H1 (cell line): Measurements from ENCODE around the gene NRXN3. TPM values are rescaled to one million over a fixed set of nuclear protein-coding genes. Genes with fewer than 3 reads are reported as not detected.

Experiments used
- CTCF ChIA-PET: fragments of 300-600 bp; sonication (Branson Sonifier 250); formaldehyde crosslinking; loops from one replicate; lab custom pipeline; 2021; ENCODE audit not compliant: partially characterized antibody; lab: Charles Lee
- POLR2A ChIA-PET: fragments of 300-600 bp; sonication (Branson Sonifier 250); formaldehyde crosslinking; loops from one replicate; lab custom pipeline; 2021; ENCODE audit warnings: inconsistent platforms; ENCODE audit not compliant: partially characterized antibody; lab: Charles Lee
- DNase-seq, 2 experiments: peaks; one replicate each; pipeline versions ENCODE4 v3.0.0 to v3.0.0-alpha.2; 2010 to 2022; ENCODE audit warnings: low spot score in 2 of 2, low read depth in 1 of 2, mixed read lengths in 1 of 2
- FAIRE-seq: peaks from 2 replicates; lab custom pipeline; 2011; peaks lifted over from hg19 to GRCh38; lab: Jason Lieb, UNC
- H2AFZ ChIP-seq: 2 replicates; pipeline ENCODE4 v1.8.1; 2012; ENCODE audit warnings: low read length, inconsistent platforms
- H2AK5ac ChIP-seq: 2 replicates; pipeline ENCODE4 v1.6.1; 2013; ENCODE audit warnings: low read depth, low read length
- H2BK120ac ChIP-seq: replicated peaks from 2 replicates; pipeline ENCODE3; 2013; ENCODE audit warnings: low read depth, low read length, inconsistent platforms
- H2BK12ac ChIP-seq: 2 replicates; pipeline ENCODE4 v1.6.1; 2013; ENCODE audit warnings: low read depth, low read length
- H2BK15ac ChIP-seq: 2 replicates; pipeline ENCODE4 v1.6.1; 2013; ENCODE audit warnings: low read length
- H2BK20ac ChIP-seq: 2 replicates; pipeline ENCODE4 v1.6.1; 2013; ENCODE audit warnings: low read length
- H2BK5ac ChIP-seq: 2 replicates; pipeline ENCODE4 v1.6.1; 2013; ENCODE audit warnings: low read depth, low read length
- H3K14ac ChIP-seq: 2 replicates; pipeline ENCODE4 v1.6.1; 2013; ENCODE audit warnings: inconsistent platforms; ENCODE audit not compliant: insufficient read length
- H3K18ac ChIP-seq: 2 replicates; pipeline ENCODE4 v1.6.1; 2013; ENCODE audit warnings: low read length; ENCODE audit errors: extremely low read depth
- H3K23ac ChIP-seq: 2 replicates; pipeline ENCODE4 v1.6.1; 2013; ENCODE audit warnings: inconsistent platforms; ENCODE audit not compliant: insufficient read length
- H3K23me2 ChIP-seq: 2 replicates; pipeline ENCODE4 v1.6.1; 2013; ENCODE audit warnings: low read depth, low read length
- H3K27ac ChIP-seq: 2 replicates; pipeline ENCODE4 v1.6.1; 2011; ENCODE audit warnings: low read depth, low read length, inconsistent platforms
- H3K27me3 ChIP-seq, 4 experiments: replicated peaks in 1 of 4; 1 replicate in 1 of 4; 2 replicates in 3 of 4; pipeline versions ENCODE4 v1.6.1 to v1.8.1; 2011 to 2013; ENCODE audit warnings: low read length in 3 of 4, mild to moderate bottlenecking in 3 of 4, inconsistent platforms in 2 of 4, mixed read lengths in 2 of 4, moderate library complexity in 1 of 4; ENCODE audit not compliant: control insufficient read depth in 3 of 4, insufficient read depth in 3 of 4; ENCODE audit errors: extremely low read depth in 1 of 4
- H3K36me3 ChIP-seq, 4 experiments: 2 replicates each; pipeline versions ENCODE4 v1.6.1 to v1.8.1; 2011 to 2013; ENCODE audit warnings: mild to moderate bottlenecking in 4 of 4, low read length in 3 of 4, moderate library complexity in 2 of 4, control low read depth in 1 of 4, inconsistent platforms in 1 of 4; ENCODE audit not compliant: insufficient read depth in 4 of 4, control insufficient read depth in 2 of 4
- H3K4ac ChIP-seq: replicated peaks from 2 replicates; pipeline ENCODE3; 2013; ENCODE audit warnings: low read length, low read depth, mixed read lengths, inconsistent platforms; ENCODE audit not compliant: insufficient read length
- H3K4me1 ChIP-seq, 4 experiments: replicated peaks in 1 of 4; 1 replicate in 1 of 4; 2 replicates in 3 of 4; pipeline versions ENCODE4 v1.6.1 to v1.8.1; 2011 to 2013; ENCODE audit warnings: low read length in 3 of 4, inconsistent platforms in 2 of 4, mixed read lengths in 1 of 4; ENCODE audit not compliant: insufficient read depth in 4 of 4, control insufficient read depth in 3 of 4
- H3K4me2 ChIP-seq, 2 experiments: 2 replicates each; pipeline versions ENCODE4 v1.6.1 to v1.8.1; 2011 to 2013; ENCODE audit warnings: low read depth in 2 of 2, low read length in 2 of 2, control low read depth in 1 of 2, inconsistent platforms in 1 of 2, mild to moderate bottlenecking in 1 of 2; ENCODE audit not compliant: insufficient read depth in 1 of 2
- H3K4me3 ChIP-seq, 4 experiments: fragments of 200-600, 300-600 bp in 1 of 4; sonication (generic), shearing (Covaris generic), sonication (Bioruptor Twin) in 1 of 4; 2 replicates each; pipeline versions ENCODE4 v1.5.1 to v1.8.1; 2011 to 2016; ENCODE audit warnings: low read length in 4 of 4, low read depth in 3 of 4, control low read depth in 2 of 4, inconsistent platforms in 2 of 4, mild to moderate bottlenecking in 2 of 4, mixed read lengths in 1 of 4, moderate library complexity in 1 of 4; ENCODE audit not compliant: insufficient read depth in 2 of 4; ENCODE audit errors: extremely low read depth in 1 of 4
- H3K56ac ChIP-seq: replicated peaks from 2 replicates; pipeline ENCODE3; 2013; ENCODE audit warnings: low read depth, mild to moderate bottlenecking, mixed read lengths, low read length, inconsistent platforms; ENCODE audit not compliant: insufficient read length
- H3K79me1 ChIP-seq: 2 replicates; pipeline ENCODE4 v1.6.1; 2013; ENCODE audit warnings: low read depth, low read length, control low read depth
- H3K79me2 ChIP-seq, 2 experiments: 2 replicates each; pipeline versions ENCODE4 v1.6.1 to v1.8.1; 2012 to 2013; ENCODE audit warnings: low read length in 2 of 2, mild to moderate bottlenecking in 2 of 2, inconsistent platforms in 1 of 2; ENCODE audit not compliant: insufficient read depth in 2 of 2, control insufficient read depth in 1 of 2
- H3K9ac ChIP-seq, 4 experiments: replicated peaks in 1 of 4; 1 replicate in 1 of 4; 2 replicates in 3 of 4; pipeline versions ENCODE4 v1.6.1 to v1.8.1; 2011 to 2013; ENCODE audit warnings: low read depth in 3 of 4, low read length in 3 of 4, control low read depth in 2 of 4, mild to moderate bottlenecking in 2 of 4, moderate library complexity in 2 of 4, inconsistent platforms in 1 of 4; ENCODE audit errors: extremely low read depth in 1 of 4
- H3K9me3 ChIP-seq, 2 experiments: 2 replicates each; pipeline versions ENCODE4 v1.6.1 to v1.8.1; 2012 to 2013; ENCODE audit warnings: mild to moderate bottlenecking in 2 of 2, moderate library complexity in 2 of 2, control low read depth in 1 of 2, inconsistent platforms in 1 of 2, low read depth in 1 of 2, low read length in 1 of 2, mixed read lengths in 1 of 2; ENCODE audit not compliant: insufficient read depth in 2 of 2
- H4K20me1 ChIP-seq, 2 experiments: replicated peaks in 1 of 2; 2 replicates each; pipeline versions ENCODE3 to v1.8.1; 2011 to 2013; ENCODE audit warnings: inconsistent platforms in 2 of 2, low read length in 2 of 2, mild to moderate bottlenecking in 1 of 2; ENCODE audit not compliant: insufficient read depth in 2 of 2, control insufficient read depth in 1 of 2
- H4K5ac ChIP-seq: 2 replicates; pipeline ENCODE4 v1.6.1; 2013; ENCODE audit warnings: low read length, low read depth, mixed read lengths, inconsistent platforms; ENCODE audit not compliant: insufficient read length
- H4K8ac ChIP-seq: 2 replicates; pipeline ENCODE4 v1.8.0; 2013; ENCODE audit warnings: mild to moderate bottlenecking, moderate library complexity, low read length, inconsistent platforms; ENCODE audit not compliant: insufficient read depth; ENCODE audit errors: extremely low read depth
- H4K91ac ChIP-seq: replicated peaks from 2 replicates; pipeline ENCODE3; 2013; ENCODE audit warnings: low read length, mixed read lengths, inconsistent platforms; ENCODE audit not compliant: insufficient read length
- HDAC6 ChIP-seq: IDR thresholded peaks from one replicate; pipeline ENCODE4 v1.7.1; 2012; ENCODE audit warnings: low read depth, mild to moderate bottlenecking, inconsistent platforms, low read length, moderate library complexity
- SIN3A ChIP-seq, 2 experiments: IDR thresholded peaks in 1 of 2; conservative IDR thresholded peaks in 1 of 2; 2 replicates each; pipeline ENCODE4 v1.6.1; 2011 to 2012; ENCODE audit warnings: low read length in 2 of 2, improper control_type of control experiment in 1 of 2, low read depth in 1 of 2, mild to moderate bottlenecking in 1 of 2
- WGBS, 2 experiments: shearing (Covaris generic) in 1 of 2; methylation state at CpG; one replicate each; pipeline versions ENCODE4 v1.1.6 to v1.1.7; 2013 to 2015; ENCODE audit warnings: low lambda C conversion rate in 2 of 2, mixed read lengths in 2 of 2, inconsistent platforms in 1 of 2, low coverage in 1 of 2, missing lambda C conversion rate in 1 of 2; ENCODE audit not compliant: insufficient replicate concordance in 2 of 2, insufficient coverage in 1 of 2, insufficient read length in 1 of 2; ENCODE audit errors: extremely low coverage in 1 of 2, missing lambda C conversion rate in 1 of 2; 5-methylcytosine and 5-hydroxymethylcytosine counted together
- polyA plus RNA-seq, 7 experiments: library from polyadenylated mRNA; depleted of rRNA in 3 of 7; stranded (reverse) in 5 of 7; unstranded in 2 of 7; fragments of >200 nt in 5 of 7; fragments of 200-250 nt in 2 of 7; gene quantifications; 1 replicate in 5 of 7; 2 replicates in 1 of 7; 4 replicates in 1 of 7; pipeline versions ENCODE4 v1.2.1 to v1.2.3, GENCODE V29; 2011 to 2013; ENCODE audit warnings: missing spikeins in 2 of 7, mixed read lengths in 2 of 7
- total RNA-seq: library from RNA; stranded (reverse); fragmentation: NEBNext Ultra II Directional; extraction: Animal tissue kit (Norgen Biotek cat#: 25700); gene quantifications from 2 replicates; pipeline ENCODE4 v1.2.1, GENCODE V29; 2021

NRXN3 gene
- total and polyA plus RNA-seq, 2 of the 8 experiments (the other 6 are each of a cell fraction or from before 2014, with no cell fraction given) = 2.6 to 4.1 TPM

DNA sequence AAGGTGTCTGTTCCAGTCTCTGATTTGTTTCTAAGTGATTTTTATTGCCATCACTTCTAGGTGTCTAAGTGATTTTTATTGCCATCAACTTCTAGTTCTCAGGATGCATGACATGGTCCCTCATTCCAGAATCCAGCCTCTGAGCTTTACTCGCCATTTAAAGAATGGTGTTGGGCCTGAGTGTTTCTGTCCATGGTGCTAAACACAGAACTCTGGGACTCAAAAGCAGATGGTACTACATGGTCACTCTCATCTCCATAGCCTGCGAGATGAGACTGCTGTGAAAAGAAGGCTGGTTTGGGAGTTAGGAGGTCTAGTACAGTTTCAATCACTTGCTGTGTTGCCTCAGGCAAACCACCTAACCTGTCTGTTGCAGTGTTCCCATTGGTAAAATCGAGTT, 276.6 kb downstream of the NRXN3 start:
- Histone ChIP-seq H3K27ac (no peak overlapping the region), H2AFZ (no peak overlapping the region), H3K79me2 (no peaks in the 10 kb centered on the region), H3K18ac (no peak overlapping the region), H2BK12ac (no peak overlapping the region), H3K79me1 (no peaks in the 10 kb centered on the region), H3K36me3 (no peaks in the 10 kb centered on the region), H4K8ac (no peak overlapping the region), H2AK5ac (no peak overlapping the region), H4K91ac (no peak overlapping the region), H3K23me2 (no peaks in the 10 kb centered on the region), H3K4me2 (no peak overlapping the region), H3K23ac (no peak overlapping the region), H3K9ac (no peak overlapping the region), H3K4me3 (no peak overlapping the region), H3K9me3 (no peaks in the 10 kb centered on the region), H2BK15ac (no peak overlapping the region), H2BK20ac (no peak overlapping the region), H4K5ac (no peak overlapping the region), H3K27me3 (no peaks in the 10 kb centered on the region), H2BK120ac (no peak overlapping the region), H4K20me1 (no peaks in the 10 kb centered on the region), H3K56ac (no peak overlapping the region), H3K4ac (no peak overlapping the region), H3K4me1 (no peaks in the 10 kb centered on the region), H3K14ac (no peak overlapping the region), H2BK5ac (no peak overlapping the region)
- CTCF ChIA-PET = interaction anchor here (0.8 to 4.7 kb wide), 6 partner anchors 15 to 424 kb away, joined by 3 to 29 read pairs (median 5); no protein-coding TSS in a partner anchor
- 85% methylated on average over 3 of the region's 3 CpGs; no CpG with 5 or more reads in 1 of the 2 experiments for WGBS, 2 experiments
- FAIRE-seq = no peak
- TF ChIP-seq HDAC6 = no peak
- TF ChIP-seq SIN3A (conservative IDR thresholded peaks at IDR 0.05 in 1 of 2, IDR thresholded peaks at IDR 0.05 in 1 of 2; ENCODE audit: low read depth in 1 of 2, low read length in 2 of 2) = 0 out of 4 replicates have a peak, but pooled peaks of 1 of the 2 experiments have one; percentile 49
- POLR2A ChIA-PET = no interaction called here
- DNase-seq = no peak
